Parathyroid adenoma (tissue), 2 donors: Measurements from ENCODE around the gene PHGDH.

Experiments
- H2AFZ ChIP-seq: fragments of 300-600 bp; sonication (generic); one replicate; pipeline ENCODE4 v1.7.0; 2017; ENCODE audit warnings: antibody characterized with exemption, mild to moderate bottlenecking
- H3K27ac ChIP-seq: fragments of 300-600 bp; sonication (generic); one replicate; pipeline ENCODE4 v1.7.0; 2017
- H3K27me3 ChIP-seq: fragments of 300-600 bp; sonication (generic); one replicate; pipeline ENCODE4 v1.7.0; 2017; ENCODE audit warnings: low read length; ENCODE audit not compliant: control insufficient read depth, insufficient read depth
- H3K36me3 ChIP-seq: fragments of 300-600 bp; sonication (generic); one replicate; pipeline ENCODE4 v1.7.0; 2017; ENCODE audit warnings: low read length; ENCODE audit not compliant: control insufficient read depth, insufficient read depth
- H3K4me1 ChIP-seq: fragments of 300-600 bp; sonication (generic); one replicate; pipeline ENCODE4 v1.7.0; 2017; ENCODE audit warnings: control low read depth
- H3K4me2 ChIP-seq: fragments of 300-600 bp; sonication (generic); one replicate; pipeline ENCODE4 v1.7.0; 2017; ENCODE audit warnings: low read length
- H3K4me3 ChIP-seq: fragments of 300-600 bp; sonication (generic); one replicate; pipeline ENCODE4 v1.7.0; 2017; ENCODE audit warnings: low read depth, low read length
- H3K79me2 ChIP-seq: fragments of 300-600 bp; sonication (generic); one replicate; pipeline ENCODE4 v1.7.0; 2017; ENCODE audit warnings: control low read depth
- H3K9ac ChIP-seq: fragments of 300-600 bp; sonication (generic); one replicate; pipeline ENCODE4 v1.7.0; 2017; ENCODE audit warnings: mild to moderate bottlenecking
- H3K9me3 ChIP-seq: fragments of 300-600 bp; sonication (generic); one replicate; pipeline ENCODE4 v1.7.0; 2017; ENCODE audit warnings: low read length; ENCODE audit not compliant: control insufficient read depth
- CTCF ChIP-seq: fragments of 300-600 bp; sonication (generic); IDR thresholded peaks from one replicate; pipeline ENCODE4 v1.7.0; 2017; ENCODE audit warnings: antibody characterized with exemption, mild to moderate bottlenecking
- donor health status: primary hyperparathyroidism.

The PHGDH gene

GRCh38 chr1:119676571-119677206 lies 35.0 kb upstream of the PHGDH start:
- no peak overlapping the region for H3K4me3 ChIP-seq
- peaks cover 3% of the 10 kb centered on the region for H3K4me1 ChIP-seq
- no peak overlapping the region for H3K4me2 ChIP-seq
- H3K27ac ChIP-seq: no peak overlapping the region
- no peaks in the 10 kb centered on the region for H3K36me3 ChIP-seq
- H3K27me3 ChIP-seq: no peaks in the 10 kb centered on the region
- no peaks in the 10 kb centered on the region for H3K9me3 ChIP-seq
- H3K79me2 ChIP-seq: no peaks in the 10 kb centered on the region
- no peak for TF ChIP-seq CTCF
- H2AFZ ChIP-seq: no peak overlapping the region
- no peak overlapping the region for H3K9ac ChIP-seq

- Histone ChIP-seq H3K27ac (no peak overlapping the region), H3K9me3 (no peaks in the 10 kb centered on the region), H3K27me3 (no peaks in the 10 kb centered on the region), H2AFZ (no peak overlapping the region), H3K4me3 (no peak overlapping the region), H3K79me2 (no peaks in the 10 kb centered on the region), H3K4me2 (no peak overlapping the region), H3K36me3 (no peaks in the 10 kb centered on the region), H3K4me1 (no peaks in the 10 kb centered on the region), H3K9ac (no peak overlapping the region)
- TF ChIP-seq CTCF: no peak
These were observed 32.5 kb upstream of the PHGDH start for GRCh38 chr1:119679223-119679622.

GRCh38 chr1:119680193-119680592 lies 31.5 kb upstream of the PHGDH start:
- H3K9me3 ChIP-seq: no peaks in the 10 kb centered on the region
- no peak for TF ChIP-seq CTCF
- H3K9ac ChIP-seq: no peak overlapping the region
- H3K36me3 ChIP-seq: no peaks in the 10 kb centered on the region
- no peaks in the 10 kb centered on the region for H3K27me3 ChIP-seq
- H3K79me2 ChIP-seq: no peaks in the 10 kb centered on the region
- H2AFZ ChIP-seq: no peak overlapping the region
- no peak overlapping the region for H3K4me2 ChIP-seq
- no peak overlapping the region for H3K4me3 ChIP-seq
- H3K27ac ChIP-seq: no peak overlapping the region
- no peaks in the 10 kb centered on the region for H3K4me1 ChIP-seq

GRCh38 chr1:119680723-119681122 lies 31.0 kb upstream of the PHGDH start:
- H2AFZ ChIP-seq: no peak overlapping the region
- H3K4me3 ChIP-seq: no peak overlapping the region
- H3K4me2 ChIP-seq: no peak overlapping the region
- no peaks in the 10 kb centered on the region for H3K4me1 ChIP-seq
- H3K79me2 ChIP-seq: no peaks in the 10 kb centered on the region
- TF ChIP-seq CTCF: no peak
- H3K9ac ChIP-seq: no peak overlapping the region
- no peaks in the 10 kb centered on the region for H3K27me3 ChIP-seq
- H3K27ac ChIP-seq: no peak overlapping the region
- H3K36me3 ChIP-seq: no peaks in the 10 kb centered on the region
- no peaks in the 10 kb centered on the region for H3K9me3 ChIP-seq

GRCh38 chr1:119681560-119681959 lies 30.2 kb upstream of the PHGDH start:
- TF ChIP-seq CTCF: no peak
- H3K27me3 ChIP-seq: no peaks in the 10 kb centered on the region
- no peak overlapping the region for H3K4me3 ChIP-seq
- no peak overlapping the region for H3K27ac ChIP-seq
- H2AFZ ChIP-seq: no peak overlapping the region
- no peaks in the 10 kb centered on the region for H3K79me2 ChIP-seq
- H3K4me2 ChIP-seq: no peak overlapping the region
- H3K4me1 ChIP-seq: peaks cover 4% of the 10 kb centered on the region
- H3K36me3 ChIP-seq: no peaks in the 10 kb centered on the region
- H3K9me3 ChIP-seq: no peaks in the 10 kb centered on the region
- no peak overlapping the region for H3K9ac ChIP-seq
